WTC11 (cell line): ENCODE data around the gene TTC7B.

ENCODE experiments used
- CTCF ChIP-seq: fragments of 200-600 bp; IDR thresholded peaks from 2 replicates; pipeline ENCODE4 v1.8.0; 2022; ENCODE audit warnings: antibody characterized with exemption
- E2F1 ChIP-seq: sonication (generic); formaldehyde crosslinking; IDR thresholded peaks from 2 replicates; pipeline ENCODE4 v1.8.0; 2022; ENCODE audit warnings: mild to moderate bottlenecking, missing genetic modification reagents
- TEAD4 ChIP-seq: sonication (generic); formaldehyde crosslinking; IDR thresholded peaks from 2 replicates; pipeline ENCODE4 v1.8.0; 2022; ENCODE audit warnings: mild to moderate bottlenecking, missing genetic modification reagents
- USF2 ChIP-seq: sonication (generic); formaldehyde crosslinking; IDR thresholded peaks from 2 replicates; pipeline ENCODE4 v1.8.1; 2023; ENCODE audit warnings: mild to moderate bottlenecking, missing genetic modification reagents, moderate library complexity
- ZNF263 ChIP-seq: sonication (generic); formaldehyde crosslinking; IDR thresholded peaks from 2 replicates; pipeline ENCODE4 v1.8.1; 2022; ENCODE audit warnings: low read depth, mild to moderate bottlenecking, moderate library complexity, missing genetic modification reagents

- TF ChIP-seq USF2 (CRISPR knock-in tag) (no peak), CTCF (no peak), ZNF263 (no peak), TEAD4 (no peak), E2F1 (CRISPR knock-in tag) (no peak)
Measured at GRCh38 chr14:90836692-90837063, 20.4 kb upstream of the TTC7B start.
